HepG2 (cell line): ENCODE data around the gene MRPL28. TPM values are rescaled to one million over a fixed set of nuclear protein-coding genes. Genes with fewer than 3 reads are reported as not detected.
A peak's percentile ranks its signal among the peaks of the same experiment; 100 is the strongest.

Experiments
- KLF6 ChIP-seq: IDR thresholded peaks from 2 replicates; pipeline ENCODE4 v1.8.0; 2016; ENCODE audit warnings: missing biosample characterization, missing genetic modification reagents
- NFKBIZ ChIP-seq: IDR thresholded peaks from 2 replicates; pipeline ENCODE4 v1.6.1; 2018; ENCODE audit warnings: missing genetic modification reagents, missing compliant biosample characterization
- NR2C2 ChIP-seq: sonication (generic); formaldehyde crosslinking; IDR thresholded peaks from 2 replicates; pipeline ENCODE4 v1.4.0; 2020; ENCODE audit warnings: missing genetic modification reagents, mild to moderate bottlenecking, moderate library complexity, borderline replicate concordance
- ZNF124 ChIP-seq: sonication (generic); formaldehyde crosslinking; IDR thresholded peaks from 2 replicates; pipeline ENCODE4 v1.4.0; 2020; ENCODE audit warnings: missing genetic modification reagents
- ZSCAN20 ChIP-seq: sonication (generic); formaldehyde crosslinking; IDR thresholded peaks from 2 replicates; pipeline ENCODE4 v1.4.0; 2020; ENCODE audit warnings: missing genetic modification reagents, mild to moderate bottlenecking, borderline replicate concordance
- polyA plus RNA-seq, 8 experiments: library from polyadenylated mRNA; depleted of rRNA in 3 of 8; stranded (reverse) in 7 of 8; unstranded in 1 of 8; fragments of >200 nt; fragmentation: Illumina TruSeq in 4 of 8; extraction: Trizol in 4 of 8; gene quantifications; 2 replicates each; pipeline versions ENCODE4 v1.2.1 to v1.2.3, GENCODE V29; 2011 to 2016; ENCODE audit warnings: low read depth in 4 of 8, missing spikeins in 1 of 8, mixed read lengths in 1 of 8; ENCODE audit not compliant: insufficient read depth in 1 of 8
- total RNA-seq, 5 experiments: library from RNA; depleted of rRNA; stranded (reverse); fragments of >200 nt; fragmentation: Illumina TruSeq; extraction: Trizol; gene quantifications; 2 replicates each; pipeline ENCODE4 v1.2.3, GENCODE V29; 2016; ENCODE audit warnings: low read depth in 1 of 5
- TF ChIP-seq, protein P1 (sequence below): sonication (generic); formaldehyde crosslinking; IDR thresholded peaks from 2 replicates; pipeline ENCODE4 v1.4.0; 2020; ENCODE audit warnings: missing genetic modification reagents
- TF ChIP-seq, protein P2 (sequence below): IDR thresholded peaks from 2 replicates; pipeline ENCODE4 v1.6.1; 2016; ENCODE audit warnings: missing biosample characterization, missing genetic modification reagents, low read depth
- TF ChIP-seq, protein P3 (sequence below): sonication (generic); formaldehyde crosslinking; IDR thresholded peaks from 2 replicates; pipeline ENCODE4 v1.8.0; 2022; ENCODE audit warnings: missing genetic modification reagents, mild to moderate bottlenecking, moderate library complexity, borderline replicate concordance
- TF ChIP-seq, protein P4 (sequence below): sonication (generic); formaldehyde crosslinking; IDR thresholded peaks from 2 replicates; pipeline ENCODE4 v1.4.0; 2020; ENCODE audit warnings: missing genetic modification reagents
- TF ChIP-seq, protein P5 (sequence below): sonication (generic); formaldehyde crosslinking; conservative IDR thresholded peaks from 2 replicates; pipeline ENCODE4 v1.8.0; 2022; ENCODE audit warnings: missing genetic modification reagents
- TF ChIP-seq, protein P6 (sequence below): sonication (generic); formaldehyde crosslinking; IDR thresholded peaks from 2 replicates; pipeline ENCODE4 v1.5.1; 2020; ENCODE audit warnings: mild to moderate bottlenecking, missing genetic modification reagents, borderline replicate concordance
- TF ChIP-seq, protein P7 (sequence below): sonication (generic); formaldehyde crosslinking; conservative IDR thresholded peaks from 2 replicates; pipeline ENCODE4 v1.8.1; 2023; ENCODE audit warnings: missing genetic modification reagents

MRPL28 gene
- total and polyA plus RNA-seq, 2 of the 13 experiments (the other 11 are each of a cell fraction or from before 2014, with no cell fraction given): 114 to 135 TPM

DNA sequence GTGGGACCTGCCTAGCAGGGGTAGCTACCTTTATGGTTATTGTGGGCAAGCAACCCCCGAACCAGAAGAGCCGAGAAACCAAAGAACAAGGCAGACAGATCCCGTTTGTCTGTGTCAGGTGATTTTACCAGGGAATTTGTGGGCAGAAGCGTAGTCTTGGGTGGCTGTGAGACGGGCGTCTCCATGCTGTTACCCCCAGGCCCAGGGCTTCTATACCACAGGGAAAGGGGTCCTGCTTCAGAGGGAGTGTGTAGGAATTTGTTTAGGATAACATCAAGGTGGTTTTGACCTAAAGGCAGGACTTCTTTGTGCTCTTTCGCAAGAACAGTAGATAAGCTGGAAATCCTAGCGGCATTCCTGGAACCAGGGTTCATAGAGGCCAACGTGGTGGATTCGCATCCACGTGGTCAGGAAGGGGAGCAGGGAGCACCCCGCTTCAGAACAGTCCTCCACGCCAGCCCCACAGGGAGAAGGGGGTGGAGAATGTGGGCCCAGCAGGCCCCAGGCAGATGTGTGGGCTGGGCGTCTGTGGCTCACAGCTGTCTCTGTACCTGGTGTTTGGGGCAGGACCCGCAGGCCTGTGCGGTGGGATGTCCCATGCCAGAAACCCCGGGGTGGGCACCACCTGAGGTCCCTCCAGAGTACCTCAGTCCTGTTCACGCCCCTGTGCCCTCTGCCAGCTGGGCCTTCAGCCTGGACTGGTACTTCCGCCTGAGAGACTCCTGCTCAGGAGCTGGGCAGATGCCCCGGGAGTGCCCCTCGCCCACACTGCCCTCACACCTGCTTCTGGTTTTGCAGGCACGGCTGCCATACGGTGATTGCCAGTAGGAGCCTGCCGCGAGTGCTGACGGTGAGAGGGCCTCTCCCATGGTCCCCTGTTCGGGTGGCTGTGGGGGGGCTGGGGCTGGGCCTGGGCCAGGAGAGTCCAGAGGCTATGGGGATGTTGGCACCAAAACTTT, 35.5 kb upstream of the MRPL28 start (continued):
- TF ChIP-seq, protein P1, sequence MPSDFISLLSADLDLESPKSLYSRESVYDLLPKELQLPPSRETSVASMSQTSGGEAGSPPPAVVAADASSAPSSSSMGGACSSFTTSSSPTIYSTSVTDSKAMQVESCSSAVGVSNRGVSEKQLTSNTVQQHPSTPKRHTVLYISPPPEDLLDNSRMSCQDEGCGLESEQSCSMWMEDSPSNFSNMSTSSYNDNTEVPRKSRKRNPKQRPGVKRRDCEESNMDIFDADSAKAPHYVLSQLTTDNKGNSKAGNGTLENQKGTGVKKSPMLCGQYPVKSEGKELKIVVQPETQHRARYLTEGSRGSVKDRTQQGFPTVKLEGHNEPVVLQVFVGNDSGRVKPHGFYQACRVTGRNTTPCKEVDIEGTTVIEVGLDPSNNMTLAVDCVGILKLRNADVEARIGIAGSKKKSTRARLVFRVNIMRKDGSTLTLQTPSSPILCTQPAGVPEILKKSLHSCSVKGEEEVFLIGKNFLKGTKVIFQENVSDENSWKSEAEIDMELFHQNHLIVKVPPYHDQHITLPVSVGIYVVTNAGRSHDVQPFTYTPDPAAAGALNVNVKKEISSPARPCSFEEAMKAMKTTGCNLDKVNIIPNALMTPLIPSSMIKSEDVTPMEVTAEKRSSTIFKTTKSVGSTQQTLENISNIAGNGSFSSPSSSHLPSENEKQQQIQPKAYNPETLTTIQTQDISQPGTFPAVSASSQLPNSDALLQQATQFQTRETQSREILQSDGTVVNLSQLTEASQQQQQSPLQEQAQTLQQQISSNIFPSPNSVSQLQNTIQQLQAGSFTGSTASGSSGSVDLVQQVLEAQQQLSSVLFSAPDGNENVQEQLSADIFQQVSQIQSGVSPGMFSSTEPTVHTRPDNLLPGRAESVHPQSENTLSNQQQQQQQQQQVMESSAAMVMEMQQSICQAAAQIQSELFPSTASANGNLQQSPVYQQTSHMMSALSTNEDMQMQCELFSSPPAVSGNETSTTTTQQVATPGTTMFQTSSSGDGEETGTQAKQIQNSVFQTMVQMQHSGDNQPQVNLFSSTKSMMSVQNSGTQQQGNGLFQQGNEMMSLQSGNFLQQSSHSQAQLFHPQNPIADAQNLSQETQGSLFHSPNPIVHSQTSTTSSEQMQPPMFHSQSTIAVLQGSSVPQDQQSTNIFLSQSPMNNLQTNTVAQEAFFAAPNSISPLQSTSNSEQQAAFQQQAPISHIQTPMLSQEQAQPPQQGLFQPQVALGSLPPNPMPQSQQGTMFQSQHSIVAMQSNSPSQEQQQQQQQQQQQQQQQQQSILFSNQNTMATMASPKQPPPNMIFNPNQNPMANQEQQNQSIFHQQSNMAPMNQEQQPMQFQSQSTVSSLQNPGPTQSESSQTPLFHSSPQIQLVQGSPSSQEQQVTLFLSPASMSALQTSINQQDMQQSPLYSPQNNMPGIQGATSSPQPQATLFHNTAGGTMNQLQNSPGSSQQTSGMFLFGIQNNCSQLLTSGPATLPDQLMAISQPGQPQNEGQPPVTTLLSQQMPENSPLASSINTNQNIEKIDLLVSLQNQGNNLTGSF (CRISPR knock-in tag): no peak
- TF ChIP-seq ZNF124 (CRISPR knock-in tag) (no peak), NFKBIZ (CRISPR knock-in tag) (peak; percentile 99), NR2C2 (CRISPR knock-in tag) (peak; percentile 76), ZSCAN20 (CRISPR knock-in tag) (no peak), KLF6 (CRISPR knock-in tag) (peak; percentile 99)
- TF ChIP-seq, protein P2, sequence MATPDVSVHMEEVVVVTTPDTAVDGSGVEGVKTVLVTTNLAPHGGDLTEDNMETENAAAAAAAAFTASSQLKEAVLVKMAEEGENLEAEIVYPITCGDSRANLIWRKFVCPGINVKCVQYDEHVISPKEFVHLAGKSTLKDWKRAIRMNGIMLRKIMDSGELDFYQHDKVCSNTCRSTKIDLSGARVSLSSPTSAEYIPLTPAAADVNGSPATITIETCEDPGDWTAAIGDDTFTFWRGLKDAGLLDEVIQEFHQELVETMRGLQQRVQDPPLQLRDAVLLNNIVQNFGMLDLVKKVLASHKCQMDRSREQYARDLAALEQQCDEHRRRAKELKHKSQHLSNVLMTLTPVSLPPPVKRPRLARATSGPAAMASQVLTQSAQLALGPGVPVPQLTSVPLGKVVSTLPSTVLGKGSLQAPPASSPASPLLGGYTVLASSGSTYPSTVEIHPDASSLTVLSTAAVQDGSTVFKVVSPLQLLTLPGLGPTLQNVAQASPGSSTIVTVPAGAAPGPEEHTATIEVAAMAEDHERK (CRISPR knock-in tag): no peak
- TF ChIP-seq, protein P3, sequence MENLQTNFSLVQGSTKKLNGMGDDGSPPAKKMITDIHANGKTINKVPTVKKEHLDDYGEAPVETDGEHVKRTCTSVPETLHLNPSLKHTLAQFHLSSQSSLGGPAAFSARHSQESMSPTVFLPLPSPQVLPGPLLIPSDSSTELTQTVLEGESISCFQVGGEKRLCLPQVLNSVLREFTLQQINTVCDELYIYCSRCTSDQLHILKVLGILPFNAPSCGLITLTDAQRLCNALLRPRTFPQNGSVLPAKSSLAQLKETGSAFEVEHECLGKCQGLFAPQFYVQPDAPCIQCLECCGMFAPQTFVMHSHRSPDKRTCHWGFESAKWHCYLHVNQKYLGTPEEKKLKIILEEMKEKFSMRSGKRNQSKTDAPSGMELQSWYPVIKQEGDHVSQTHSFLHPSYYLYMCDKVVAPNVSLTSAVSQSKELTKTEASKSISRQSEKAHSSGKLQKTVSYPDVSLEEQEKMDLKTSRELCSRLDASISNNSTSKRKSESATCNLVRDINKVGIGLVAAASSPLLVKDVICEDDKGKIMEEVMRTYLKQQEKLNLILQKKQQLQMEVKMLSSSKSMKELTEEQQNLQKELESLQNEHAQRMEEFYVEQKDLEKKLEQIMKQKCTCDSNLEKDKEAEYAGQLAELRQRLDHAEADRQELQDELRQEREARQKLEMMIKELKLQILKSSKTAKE: peak; percentile 68; the same call in 1 of the 2 replicates
- TF ChIP-seq, protein P4, sequence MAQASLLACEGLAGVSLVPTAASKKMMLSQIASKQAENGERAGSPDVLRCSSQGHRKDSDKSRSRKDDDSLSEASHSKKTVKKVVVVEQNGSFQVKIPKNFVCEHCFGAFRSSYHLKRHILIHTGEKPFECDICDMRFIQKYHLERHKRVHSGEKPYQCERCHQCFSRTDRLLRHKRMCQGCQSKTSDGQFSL: no peak; the same call in 1 of the 2 replicates
- TF ChIP-seq, protein P5, sequence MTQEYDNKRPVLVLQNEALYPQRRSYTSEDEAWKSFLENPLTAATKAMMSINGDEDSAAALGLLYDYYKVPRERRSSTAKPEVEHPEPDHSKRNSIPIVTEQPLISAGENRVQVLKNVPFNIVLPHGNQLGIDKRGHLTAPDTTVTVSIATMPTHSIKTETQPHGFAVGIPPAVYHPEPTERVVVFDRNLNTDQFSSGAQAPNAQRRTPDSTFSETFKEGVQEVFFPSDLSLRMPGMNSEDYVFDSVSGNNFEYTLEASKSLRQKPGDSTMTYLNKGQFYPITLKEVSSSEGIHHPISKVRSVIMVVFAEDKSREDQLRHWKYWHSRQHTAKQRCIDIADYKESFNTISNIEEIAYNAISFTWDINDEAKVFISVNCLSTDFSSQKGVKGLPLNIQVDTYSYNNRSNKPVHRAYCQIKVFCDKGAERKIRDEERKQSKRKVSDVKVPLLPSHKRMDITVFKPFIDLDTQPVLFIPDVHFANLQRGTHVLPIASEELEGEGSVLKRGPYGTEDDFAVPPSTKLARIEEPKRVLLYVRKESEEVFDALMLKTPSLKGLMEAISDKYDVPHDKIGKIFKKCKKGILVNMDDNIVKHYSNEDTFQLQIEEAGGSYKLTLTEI (CRISPR knock-in tag): no peak
- TF ChIP-seq, protein P6, sequence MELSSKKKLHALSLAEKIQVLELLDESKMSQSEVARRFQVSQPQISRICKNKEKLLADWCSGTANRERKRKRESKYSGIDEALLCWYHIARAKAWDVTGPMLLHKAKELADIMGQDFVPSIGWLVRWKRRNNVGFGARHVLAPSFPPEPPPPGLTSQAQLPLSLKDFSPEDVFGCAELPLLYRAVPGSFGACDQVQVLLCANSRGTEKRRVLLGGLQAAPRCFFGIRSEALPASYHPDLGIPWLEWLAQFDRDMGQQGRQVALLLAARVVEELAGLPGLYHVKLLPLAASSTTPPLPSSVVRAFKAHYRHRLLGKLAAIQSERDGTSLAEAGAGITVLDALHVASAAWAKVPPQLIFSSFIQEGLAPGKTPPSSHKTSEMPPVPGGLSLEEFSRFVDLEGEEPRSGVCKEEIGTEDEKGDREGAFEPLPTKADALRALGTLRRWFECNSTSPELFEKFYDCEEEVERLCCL (CRISPR knock-in tag): 0 out of 2 replicates have a peak, but pooled peaks have one; percentile 30
- TF ChIP-seq, protein P7, sequence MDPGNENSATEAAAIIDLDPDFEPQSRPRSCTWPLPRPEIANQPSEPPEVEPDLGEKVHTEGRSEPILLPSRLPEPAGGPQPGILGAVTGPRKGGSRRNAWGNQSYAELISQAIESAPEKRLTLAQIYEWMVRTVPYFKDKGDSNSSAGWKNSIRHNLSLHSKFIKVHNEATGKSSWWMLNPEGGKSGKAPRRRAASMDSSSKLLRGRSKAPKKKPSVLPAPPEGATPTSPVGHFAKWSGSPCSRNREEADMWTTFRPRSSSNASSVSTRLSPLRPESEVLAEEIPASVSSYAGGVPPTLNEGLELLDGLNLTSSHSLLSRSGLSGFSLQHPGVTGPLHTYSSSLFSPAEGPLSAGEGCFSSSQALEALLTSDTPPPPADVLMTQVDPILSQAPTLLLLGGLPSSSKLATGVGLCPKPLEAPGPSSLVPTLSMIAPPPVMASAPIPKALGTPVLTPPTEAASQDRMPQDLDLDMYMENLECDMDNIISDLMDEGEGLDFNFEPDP (CRISPR knock-in tag): no peak
